Endothelial cell of umbilical vein (primary cell): ENCODE data around the gene CNTNAP2.

Source experiments
- EZH2 ChIP-seq: IDR thresholded peaks from 2 replicates; pipeline ENCODE4 v1.6.1; 2012; ENCODE audit warnings: borderline replicate concordance, low read depth, mild to moderate bottlenecking, moderate library complexity, low read length, inconsistent platforms; ENCODE audit not compliant: severe bottlenecking
- MYC ChIP-seq: IDR thresholded peaks from one replicate; pipeline ENCODE4 v1.6.1; 2011; ENCODE audit warnings: mild to moderate bottlenecking, low read depth, low read length
- POLR2A ChIP-seq: IDR thresholded peaks from 2 replicates; pipeline ENCODE4 v1.6.1; 2012; ENCODE audit warnings: low read depth, mild to moderate bottlenecking, control low read depth, low read length
- POLR2AphosphoS5 ChIP-seq: IDR thresholded peaks from 2 replicates; pipeline ENCODE4 v1.6.1; 2012; ENCODE audit warnings: low read depth, mild to moderate bottlenecking, control low read depth, low read length, moderate library complexity; ENCODE audit not compliant: insufficient read depth
- TF ChIP-seq, protein P1 (sequence below), 2 donors: IDR thresholded peaks; 1 replicate in 1 of 2; 2 replicates in 1 of 2; pipeline ENCODE4 v1.5.1; 2011; ENCODE audit warnings: low read length in 2 of 2, mild to moderate bottlenecking in 2 of 2, moderate library complexity in 2 of 2, control low read depth in 1 of 2, inconsistent platforms in 1 of 2, low read depth in 1 of 2; ENCODE audit not compliant: insufficient read depth in 1 of 2; ENCODE audit errors: extremely low read depth in 1 of 2

- TF ChIP-seq, protein P1, sequence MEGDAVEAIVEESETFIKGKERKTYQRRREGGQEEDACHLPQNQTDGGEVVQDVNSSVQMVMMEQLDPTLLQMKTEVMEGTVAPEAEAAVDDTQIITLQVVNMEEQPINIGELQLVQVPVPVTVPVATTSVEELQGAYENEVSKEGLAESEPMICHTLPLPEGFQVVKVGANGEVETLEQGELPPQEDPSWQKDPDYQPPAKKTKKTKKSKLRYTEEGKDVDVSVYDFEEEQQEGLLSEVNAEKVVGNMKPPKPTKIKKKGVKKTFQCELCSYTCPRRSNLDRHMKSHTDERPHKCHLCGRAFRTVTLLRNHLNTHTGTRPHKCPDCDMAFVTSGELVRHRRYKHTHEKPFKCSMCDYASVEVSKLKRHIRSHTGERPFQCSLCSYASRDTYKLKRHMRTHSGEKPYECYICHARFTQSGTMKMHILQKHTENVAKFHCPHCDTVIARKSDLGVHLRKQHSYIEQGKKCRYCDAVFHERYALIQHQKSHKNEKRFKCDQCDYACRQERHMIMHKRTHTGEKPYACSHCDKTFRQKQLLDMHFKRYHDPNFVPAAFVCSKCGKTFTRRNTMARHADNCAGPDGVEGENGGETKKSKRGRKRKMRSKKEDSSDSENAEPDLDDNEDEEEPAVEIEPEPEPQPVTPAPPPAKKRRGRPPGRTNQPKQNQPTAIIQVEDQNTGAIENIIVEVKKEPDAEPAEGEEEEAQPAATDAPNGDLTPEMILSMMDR (IDR thresholded peaks at IDR 0.05; ENCODE audit: extremely low read depth in 1 of 2, insufficient read depth in 1 of 2, low read depth in 1 of 2, low read length in 2 of 2), result no peak
- no peak for TF ChIP-seq POLR2A
- no peak for TF ChIP-seq POLR2AphosphoS5
- no peak for TF ChIP-seq MYC
- TF ChIP-seq EZH2, result no peak
Observed at GRCh38 chr7:148422030-148422429, 2305.4 kb downstream of the CNTNAP2 start.
